HEK293 (cell line): ENCODE data around the gene EEF2.

ENCODE experiments used
- BCL11A ChIP-seq: fragments of 450-650 bp; formaldehyde crosslinking; IDR thresholded peaks from 2 replicates; pipeline ENCODE4 v1.5.1; 2016; ENCODE audit warnings: low read depth, missing biosample characterization, missing genetic modification characterization
- OSR2 ChIP-seq: fragments of 450-650 bp; formaldehyde crosslinking; IDR thresholded peaks from 2 replicates; pipeline ENCODE4 v1.5.1; 2016; ENCODE audit warnings: missing biosample characterization, missing genetic modification characterization
- SP2 ChIP-seq: fragments of 450-650 bp; formaldehyde crosslinking; IDR thresholded peaks from 2 replicates; pipeline ENCODE4 v1.5.1; 2016; ENCODE audit warnings: missing biosample characterization, missing genetic modification characterization
- YY1 ChIP-seq: fragments of 450-650 bp; formaldehyde crosslinking; IDR thresholded peaks from 2 replicates; pipeline ENCODE4 v1.5.1; 2018; ENCODE audit warnings: missing biosample characterization, missing genetic modification characterization
- ZNF501 ChIP-seq: fragments of 450-650 bp; formaldehyde crosslinking; IDR thresholded peaks from 2 replicates; pipeline ENCODE4 v1.5.1; 2016; ENCODE audit warnings: missing biosample characterization, missing genetic modification characterization
- ZNF785 ChIP-seq: fragments of 450-650 bp; formaldehyde crosslinking; IDR thresholded peaks from 2 replicates; pipeline ENCODE4 v1.5.1; 2016; ENCODE audit warnings: missing biosample characterization, missing genetic modification characterization
- ZNF830 ChIP-seq: fragments of 450-650 bp; IDR thresholded peaks from 2 replicates; pipeline ENCODE4 v1.5.0; 2018; ENCODE audit warnings: missing biosample characterization, missing genetic modification characterization, low read depth, mild to moderate bottlenecking, moderate library complexity
- ZXDB ChIP-seq: fragments of 450-650 bp; formaldehyde crosslinking; IDR thresholded peaks from 2 replicates; pipeline ENCODE4 v1.5.1; 2016; ENCODE audit warnings: missing biosample characterization, missing genetic modification characterization
- TF ChIP-seq, protein P1 (sequence below): fragments of 450-650 bp; formaldehyde crosslinking; IDR thresholded peaks from 2 replicates; pipeline ENCODE4 v1.5.1; 2016; ENCODE audit warnings: missing biosample characterization, missing genetic modification characterization

DNA sequence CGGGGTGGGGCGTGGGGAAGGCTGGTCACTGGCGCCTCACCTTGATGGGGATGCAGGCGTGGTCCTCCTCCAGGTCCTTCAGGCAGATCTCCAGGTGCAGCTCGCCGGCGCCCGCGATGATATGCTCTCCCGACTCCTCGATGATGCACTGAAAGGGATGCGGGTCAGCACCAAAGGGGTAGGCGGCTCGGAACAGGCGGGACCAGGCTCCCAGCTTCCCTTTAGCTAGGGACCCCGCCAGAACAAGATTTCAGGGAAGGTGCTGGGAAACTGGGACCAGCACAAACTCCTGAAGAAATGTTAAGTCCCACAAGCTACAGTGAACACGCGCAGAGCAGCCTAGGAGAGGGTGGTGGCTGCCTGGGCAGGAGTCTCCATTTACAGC lies 6.0 kb downstream of the EEF2 start:
- TF ChIP-seq ZXDB, result no peak
- no peak for TF ChIP-seq YY1 (tag by site-specific recombination)
- no peak for TF ChIP-seq ZNF501
- TF ChIP-seq, protein P1, sequence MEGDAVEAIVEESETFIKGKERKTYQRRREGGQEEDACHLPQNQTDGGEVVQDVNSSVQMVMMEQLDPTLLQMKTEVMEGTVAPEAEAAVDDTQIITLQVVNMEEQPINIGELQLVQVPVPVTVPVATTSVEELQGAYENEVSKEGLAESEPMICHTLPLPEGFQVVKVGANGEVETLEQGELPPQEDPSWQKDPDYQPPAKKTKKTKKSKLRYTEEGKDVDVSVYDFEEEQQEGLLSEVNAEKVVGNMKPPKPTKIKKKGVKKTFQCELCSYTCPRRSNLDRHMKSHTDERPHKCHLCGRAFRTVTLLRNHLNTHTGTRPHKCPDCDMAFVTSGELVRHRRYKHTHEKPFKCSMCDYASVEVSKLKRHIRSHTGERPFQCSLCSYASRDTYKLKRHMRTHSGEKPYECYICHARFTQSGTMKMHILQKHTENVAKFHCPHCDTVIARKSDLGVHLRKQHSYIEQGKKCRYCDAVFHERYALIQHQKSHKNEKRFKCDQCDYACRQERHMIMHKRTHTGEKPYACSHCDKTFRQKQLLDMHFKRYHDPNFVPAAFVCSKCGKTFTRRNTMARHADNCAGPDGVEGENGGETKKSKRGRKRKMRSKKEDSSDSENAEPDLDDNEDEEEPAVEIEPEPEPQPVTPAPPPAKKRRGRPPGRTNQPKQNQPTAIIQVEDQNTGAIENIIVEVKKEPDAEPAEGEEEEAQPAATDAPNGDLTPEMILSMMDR (tag by site-specific recombination), result no peak
- no peak for TF ChIP-seq ZNF830
- no peak for TF ChIP-seq BCL11A (tag by site-specific recombination)
- no peak for TF ChIP-seq OSR2
- TF ChIP-seq ZNF785 (tag by site-specific recombination), result no peak
- no peak for TF ChIP-seq SP2 (tag by site-specific recombination)
